SK-N-SH (cell line): ENCODE measurements around the gene CCDC112. TPM values are rescaled to one million over a fixed set of nuclear protein-coding genes. Genes with fewer than 3 reads are reported as not detected.
A peak's percentile ranks its signal among the peaks of the same experiment; 100 is the strongest.

Source experiments
- CTCF ChIA-PET: fragments of 300-600, 350-600 bp; formaldehyde crosslinking; extraction: SDS; loops from one replicate; lab custom pipeline; 2021; lab: Yijun Ruan, JAX
- POLR2A ChIA-PET: fragments of 350-600 bp; sonication (Branson Sonifier 250); formaldehyde crosslinking; extraction: SDS; loops from one replicate; lab custom pipeline; 2020; ENCODE audit warnings: antibody characterized with exemption, inconsistent platforms; lab: Yijun Ruan, JAX
- DNase-seq: peaks from one replicate; pipeline ENCODE4 v3.0.0; 2012
- H2AFZ ChIP-seq: fragments of 200-600 bp; sonication (generic); 2 replicates; pipeline ENCODE4 v1.8.1; 2016; ENCODE audit warnings: antibody characterized with exemption, mild to moderate bottlenecking, low read depth
- H3F3A ChIP-seq: fragments of 200-600 bp; sonication (generic); replicated peaks from 2 replicates; pipeline ENCODE3; 2016; ENCODE audit warnings: antibody characterized with exemption, mild to moderate bottlenecking; ENCODE audit not compliant: insufficient read depth
- H3K27ac ChIP-seq, 2 experiments: fragments of 200-500 bp in 1 of 2; fragments of 200-600 bp in 1 of 2; sonication (Bioruptor generic) in 1 of 2; sonication (generic), shearing (Covaris generic) in 1 of 2; 2 replicates each; pipeline versions ENCODE4 v1.5.1 to v1.6.1; 2014 to 2016; ENCODE audit warnings: low read depth in 2 of 2, inconsistent platforms in 1 of 2, low read length in 1 of 2, mild to moderate bottlenecking in 1 of 2, mixed read lengths in 1 of 2
- H3K27me3 ChIP-seq: fragments of 200-600 bp; sonication (generic), shearing (Covaris generic); 2 replicates; pipeline ENCODE4 v1.6.1; 2016; ENCODE audit warnings: mixed run types; ENCODE audit not compliant: insufficient read depth
- H3K36me3 ChIP-seq, 2 experiments: fragments of 200-500 bp in 1 of 2; fragments of 200-600 bp in 1 of 2; sonication (Bioruptor generic) in 1 of 2; sonication (generic) in 1 of 2; replicated peaks in 1 of 2; 2 replicates each; pipeline versions ENCODE3 to v1.5.1; 2014 to 2016; ENCODE audit warnings: low read length in 1 of 2, mild to moderate bottlenecking in 1 of 2; ENCODE audit not compliant: insufficient read depth in 2 of 2, control insufficient read depth in 1 of 2
- H3K4me1 ChIP-seq, 2 experiments: fragments of 200-500 bp in 1 of 2; fragments of 200-600 bp in 1 of 2; sonication (Bioruptor generic) in 1 of 2; sonication (generic), shearing (Covaris generic) in 1 of 2; 2 replicates each; pipeline versions ENCODE4 v1.5.1 to v1.6.1; 2014 to 2016; ENCODE audit warnings: low read depth in 1 of 2, low read length in 1 of 2, mixed run types in 1 of 2; ENCODE audit not compliant: insufficient read depth in 2 of 2, control insufficient read depth in 1 of 2
- H3K4me2 ChIP-seq: fragments of 200-600 bp; sonication (generic), shearing (Covaris generic); 2 replicates; pipeline ENCODE4 v1.6.1; 2017; ENCODE audit warnings: mixed run types
- H3K4me3 ChIP-seq, 2 experiments: fragments of 200-500 bp in 1 of 2; fragments of 200-600 bp in 1 of 2; sonication (Bioruptor generic) in 1 of 2; sonication (generic), shearing (Covaris generic) in 1 of 2; 2 replicates each; pipeline versions ENCODE4 v1.5.1 to v1.8.1; 2014 to 2016; ENCODE audit warnings: low read depth in 2 of 2, inconsistent platforms in 1 of 2, low read length in 1 of 2, mild to moderate bottlenecking in 1 of 2, mixed read lengths in 1 of 2, moderate library complexity in 1 of 2
- H3K79me2 ChIP-seq: fragments of 200-600 bp; sonication (generic); 2 replicates; pipeline ENCODE4 v1.8.1; 2017; ENCODE audit warnings: mild to moderate bottlenecking; ENCODE audit not compliant: insufficient read depth
- H3K9ac ChIP-seq: fragments of 200-600 bp; sonication (generic); 2 replicates; pipeline ENCODE4 v1.6.1; 2017; ENCODE audit warnings: mixed run types
- H3K9me2 ChIP-seq: fragments of 200-600 bp; sonication (generic); 2 replicates; pipeline ENCODE4 v1.6.1; 2017; ENCODE audit warnings: mixed run types
- H3K9me3 ChIP-seq: fragments of 200-600 bp; sonication (generic); 2 replicates; pipeline ENCODE4 v1.6.1; 2017; ENCODE audit warnings: mixed run types, mild to moderate bottlenecking, moderate library complexity
- H4K20me1 ChIP-seq: fragments of 200-600 bp; sonication (generic); 2 replicates; pipeline ENCODE4 v1.6.1; 2017; ENCODE audit warnings: mild to moderate bottlenecking, mixed run types; ENCODE audit not compliant: insufficient read depth
- CHD2 ChIP-seq: fragments of 150-350 bp; IDR thresholded peaks from 2 replicates; pipeline ENCODE4 v1.6.1; 2018; ENCODE audit warnings: low read length; ENCODE audit not compliant: partially characterized antibody
- GABPA ChIP-seq: IDR thresholded peaks from 2 replicates; pipeline ENCODE4 v1.4.0; 2012; ENCODE audit warnings: low read depth, mild to moderate bottlenecking
- GATA2 ChIP-seq: sonication (generic); formaldehyde crosslinking; IDR thresholded peaks from 2 replicates; pipeline ENCODE4 v1.5.0; 2020; ENCODE audit warnings: mild to moderate bottlenecking, missing genetic modification reagents
- IRF3 ChIP-seq: fragments of 150-350 bp; IDR thresholded peaks from 2 replicates; pipeline ENCODE4 v1.6.1; 2016; ENCODE audit warnings: mild to moderate bottlenecking, low read depth, low read length
- MAX ChIP-seq: IDR thresholded peaks from 2 replicates; pipeline ENCODE4 v1.4.0; 2012; ENCODE audit warnings: low read depth
- MXI1 ChIP-seq: IDR thresholded peaks from 2 replicates; pipeline ENCODE4 v1.6.1; 2012; ENCODE audit warnings: mild to moderate bottlenecking, low read depth, low read length, improper control_type of control experiment
- NFIC ChIP-seq: IDR thresholded peaks from 2 replicates; pipeline ENCODE4 v1.4.0; 2012; ENCODE audit warnings: borderline replicate concordance
- POLR2AphosphoS5 ChIP-seq: IDR thresholded peaks from 2 replicates; pipeline ENCODE4 v1.6.1; 2012; ENCODE audit warnings: low read depth, low read length
- RCOR1 ChIP-seq: fragments of 150-350 bp; IDR thresholded peaks from 2 replicates; pipeline ENCODE4 v1.6.1; 2017; ENCODE audit warnings: antibody characterized with exemption, low read length
- TCF12 ChIP-seq: IDR thresholded peaks from 2 replicates; pipeline ENCODE4 v1.4.0; 2012
- WGBS: methylation state at CpG from one replicate; pipeline ENCODE4 v1.1.6; 2017; ENCODE audit warnings: low lambda C conversion rate; 5-methylcytosine and 5-hydroxymethylcytosine counted together
- polyA plus RNA-seq, 3 experiments: library from polyadenylated mRNA; depleted of rRNA; stranded (reverse); fragments of >200 nt; gene quantifications; 2 replicates each; pipeline ENCODE4 v1.2.3, GENCODE V29; 2012
- TF ChIP-seq, protein P1 (sequence below): IDR thresholded peaks from 2 replicates; pipeline ENCODE4 v1.6.1; 2012; ENCODE audit warnings: mild to moderate bottlenecking, low read depth, low read length, moderate library complexity
- TF ChIP-seq, protein P2 (sequence below): IDR thresholded peaks from 2 replicates; pipeline ENCODE4 v1.4.0; 2012; ENCODE audit warnings: low read depth, borderline replicate concordance

Gene CCDC112
- polyA plus RNA-seq, 1 of the 3 experiments (the other 2 are of a cell fraction): 2.3 TPM

DNA sequence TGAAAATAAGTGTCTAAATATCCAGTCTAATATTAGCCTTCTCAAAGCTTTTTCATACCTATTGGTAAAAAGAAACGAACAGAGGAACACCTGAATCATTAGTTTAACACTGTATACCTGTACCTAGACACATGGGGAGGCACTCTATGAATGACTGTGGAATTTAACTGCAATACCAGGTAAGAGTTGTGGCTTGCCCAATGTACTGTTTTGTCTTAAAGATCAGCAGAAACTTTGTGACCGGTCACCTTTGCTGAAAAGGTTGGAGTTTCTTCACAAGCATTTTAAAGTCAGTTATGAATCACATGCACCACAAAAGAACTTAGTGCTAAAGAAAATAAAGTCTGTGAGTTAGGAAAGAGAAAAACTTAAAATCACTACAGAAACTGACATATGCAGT lies 36.2 kb downstream of the CCDC112 start:
- peaks cover 36% of the 10 kb centered on the region for H4K20me1 ChIP-seq
- H3K27me3 ChIP-seq: no peaks in the 10 kb centered on the region
- peaks cover 5 to 17% of the 10 kb centered on the region in 2 experiments; a peak in 3 of 4 replicates for H3K4me1 ChIP-seq
- H3K4me2 ChIP-seq: 0 out of 2 replicates have a peak overlapping the region, but pooled peaks have one; percentile 95
- TF ChIP-seq TCF12: no peak
- TF ChIP-seq POLR2AphosphoS5: no peak
- no peak for TF ChIP-seq MAX
- TF ChIP-seq CHD2: no peak
- TF ChIP-seq, protein P1, sequence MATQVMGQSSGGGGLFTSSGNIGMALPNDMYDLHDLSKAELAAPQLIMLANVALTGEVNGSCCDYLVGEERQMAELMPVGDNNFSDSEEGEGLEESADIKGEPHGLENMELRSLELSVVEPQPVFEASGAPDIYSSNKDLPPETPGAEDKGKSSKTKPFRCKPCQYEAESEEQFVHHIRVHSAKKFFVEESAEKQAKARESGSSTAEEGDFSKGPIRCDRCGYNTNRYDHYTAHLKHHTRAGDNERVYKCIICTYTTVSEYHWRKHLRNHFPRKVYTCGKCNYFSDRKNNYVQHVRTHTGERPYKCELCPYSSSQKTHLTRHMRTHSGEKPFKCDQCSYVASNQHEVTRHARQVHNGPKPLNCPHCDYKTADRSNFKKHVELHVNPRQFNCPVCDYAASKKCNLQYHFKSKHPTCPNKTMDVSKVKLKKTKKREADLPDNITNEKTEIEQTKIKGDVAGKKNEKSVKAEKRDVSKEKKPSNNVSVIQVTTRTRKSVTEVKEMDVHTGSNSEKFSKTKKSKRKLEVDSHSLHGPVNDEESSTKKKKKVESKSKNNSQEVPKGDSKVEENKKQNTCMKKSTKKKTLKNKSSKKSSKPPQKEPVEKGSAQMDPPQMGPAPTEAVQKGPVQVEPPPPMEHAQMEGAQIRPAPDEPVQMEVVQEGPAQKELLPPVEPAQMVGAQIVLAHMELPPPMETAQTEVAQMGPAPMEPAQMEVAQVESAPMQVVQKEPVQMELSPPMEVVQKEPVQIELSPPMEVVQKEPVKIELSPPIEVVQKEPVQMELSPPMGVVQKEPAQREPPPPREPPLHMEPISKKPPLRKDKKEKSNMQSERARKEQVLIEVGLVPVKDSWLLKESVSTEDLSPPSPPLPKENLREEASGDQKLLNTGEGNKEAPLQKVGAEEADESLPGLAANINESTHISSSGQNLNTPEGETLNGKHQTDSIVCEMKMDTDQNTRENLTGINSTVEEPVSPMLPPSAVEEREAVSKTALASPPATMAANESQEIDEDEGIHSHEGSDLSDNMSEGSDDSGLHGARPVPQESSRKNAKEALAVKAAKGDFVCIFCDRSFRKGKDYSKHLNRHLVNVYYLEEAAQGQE: no peak
- no peak for TF ChIP-seq NFIC
- no peak for TF ChIP-seq GABPA
- TF ChIP-seq IRF3: no peak
- no peak for TF ChIP-seq MXI1
- no peak for TF ChIP-seq GATA2 (CRISPR knock-in tag)
- TF ChIP-seq, protein P2, sequence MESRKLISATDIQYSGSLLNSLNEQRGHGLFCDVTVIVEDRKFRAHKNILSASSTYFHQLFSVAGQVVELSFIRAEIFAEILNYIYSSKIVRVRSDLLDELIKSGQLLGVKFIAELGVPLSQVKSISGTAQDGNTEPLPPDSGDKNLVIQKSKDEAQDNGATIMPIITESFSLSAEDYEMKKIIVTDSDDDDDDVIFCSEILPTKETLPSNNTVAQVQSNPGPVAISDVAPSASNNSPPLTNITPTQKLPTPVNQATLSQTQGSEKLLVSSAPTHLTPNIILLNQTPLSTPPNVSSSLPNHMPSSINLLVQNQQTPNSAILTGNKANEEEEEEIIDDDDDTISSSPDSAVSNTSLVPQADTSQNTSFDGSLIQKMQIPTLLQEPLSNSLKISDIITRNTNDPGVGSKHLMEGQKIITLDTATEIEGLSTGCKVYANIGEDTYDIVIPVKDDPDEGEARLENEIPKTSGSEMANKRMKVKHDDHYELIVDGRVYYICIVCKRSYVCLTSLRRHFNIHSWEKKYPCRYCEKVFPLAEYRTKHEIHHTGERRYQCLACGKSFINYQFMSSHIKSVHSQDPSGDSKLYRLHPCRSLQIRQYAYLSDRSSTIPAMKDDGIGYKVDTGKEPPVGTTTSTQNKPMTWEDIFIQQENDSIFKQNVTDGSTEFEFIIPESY: no peak
- TF ChIP-seq RCOR1: no peak
- TF ChIP-seq, all 33 proteins: peak for 0
- POLR2A ChIA-PET: no interaction called here
- no peaks in the 10 kb centered on the region for H3K9me2 ChIP-seq
- H3K36me3 ChIP-seq: peaks cover 9 to 13% of the 10 kb centered on the region in 2 experiments
- H3K27ac ChIP-seq: no peak overlapping the region
- CTCF ChIA-PET: no interaction called here
- H3F3A ChIP-seq: peaks cover 12% of the 10 kb centered on the region
- H3K9me3 ChIP-seq: no peaks in the 10 kb centered on the region
- no peak overlapping the region for H3K4me3 ChIP-seq
- peaks cover 73% of the 10 kb centered on the region for H3K79me2 ChIP-seq
- H3K9ac ChIP-seq: no peak overlapping the region
- no peak for DNase-seq
- no peak overlapping the region for H2AFZ ChIP-seq
- WGBS: 93% methylated on average over 2 of the region's 2 CpGs
